HepG2 (cell line): ENCODE data around the gene ABHD17C. TPM values are rescaled to one million over a fixed set of nuclear protein-coding genes. Genes with fewer than 3 reads are reported as not detected.

Source experiments
- KDM2A ChIP-seq: sonication (generic); formaldehyde crosslinking; IDR thresholded peaks from 2 replicates; pipeline ENCODE4 v1.4.0; 2020; ENCODE audit warnings: low read depth, missing genetic modification reagents, borderline replicate concordance
- KMT2A ChIP-seq: sonication (generic); formaldehyde crosslinking; IDR thresholded peaks from 2 replicates; pipeline ENCODE4 v1.4.0; 2020; ENCODE audit warnings: missing genetic modification reagents
- NCOA1 ChIP-seq: sonication (generic); formaldehyde crosslinking; IDR thresholded peaks from 2 replicates; pipeline ENCODE4 v1.9.0; 2021; ENCODE audit warnings: missing genetic modification reagents
- PCBP2 ChIP-seq: fragments of 200-400 bp; formaldehyde crosslinking; optimal IDR thresholded peaks from 2 replicates; pipeline ENCODE3; 2018; ENCODE audit warnings: low read length, low read depth; ENCODE audit not compliant: poor library complexity, severe bottlenecking
- SNRNP70 ChIP-seq: fragments of 200-400 bp; formaldehyde crosslinking; IDR thresholded peaks from 2 replicates; pipeline ENCODE4 v1.6.1; 2017; ENCODE audit warnings: mild to moderate bottlenecking, low read depth, low read length, moderate library complexity
- SP2 ChIP-seq: sonication (generic); formaldehyde crosslinking; IDR thresholded peaks from 2 replicates; pipeline ENCODE4 v1.5.1; 2020; ENCODE audit warnings: mild to moderate bottlenecking, missing genetic modification reagents
- ZNF530 ChIP-seq: sonication (generic); formaldehyde crosslinking; IDR thresholded peaks from 2 replicates; pipeline ENCODE4 v1.5.0; 2020; ENCODE audit warnings: low read depth, mild to moderate bottlenecking, missing genetic modification reagents
- ZNF567 ChIP-seq: sonication (generic); formaldehyde crosslinking; IDR thresholded peaks from 2 replicates; pipeline ENCODE4 v1.8.1; 2023; ENCODE audit warnings: mild to moderate bottlenecking, missing genetic modification reagents, borderline replicate concordance
- polyA plus RNA-seq, 8 experiments: library from polyadenylated mRNA; depleted of rRNA in 3 of 8; stranded (reverse) in 7 of 8; unstranded in 1 of 8; fragments of >200 nt; fragmentation: Illumina TruSeq in 4 of 8; extraction: Trizol in 4 of 8; gene quantifications; 2 replicates each; pipeline versions ENCODE4 v1.2.1 to v1.2.3, GENCODE V29; 2011 to 2016; ENCODE audit warnings: low read depth in 4 of 8, missing spikeins in 1 of 8, mixed read lengths in 1 of 8; ENCODE audit not compliant: insufficient read depth in 1 of 8
- total RNA-seq, 5 experiments: library from RNA; depleted of rRNA; stranded (reverse); fragments of >200 nt; fragmentation: Illumina TruSeq; extraction: Trizol; gene quantifications; 2 replicates each; pipeline ENCODE4 v1.2.3, GENCODE V29; 2016; ENCODE audit warnings: low read depth in 1 of 5
- TF ChIP-seq, protein P1 (sequence below), 2 experiments: sonication (generic) in 1 of 2; formaldehyde crosslinking in 1 of 2; IDR thresholded peaks; 2 replicates each; pipeline versions ENCODE4 v1.4.0 to v1.6.1; 2016 to 2020; ENCODE audit warnings: borderline replicate concordance in 1 of 2, low read depth in 1 of 2, mild to moderate bottlenecking in 1 of 2, missing genetic modification reagents in 1 of 2
- TF ChIP-seq, protein P2 (sequence below): sonication (generic); formaldehyde crosslinking; IDR thresholded peaks from 2 replicates; pipeline ENCODE4 v1.4.0; 2020; ENCODE audit warnings: missing genetic modification reagents

ABHD17C gene
- total and polyA plus RNA-seq, 2 of the 13 experiments (the other 11 are each of a cell fraction or from before 2014, with no cell fraction given) = 2.9 to 3.9 TPM

DNA sequence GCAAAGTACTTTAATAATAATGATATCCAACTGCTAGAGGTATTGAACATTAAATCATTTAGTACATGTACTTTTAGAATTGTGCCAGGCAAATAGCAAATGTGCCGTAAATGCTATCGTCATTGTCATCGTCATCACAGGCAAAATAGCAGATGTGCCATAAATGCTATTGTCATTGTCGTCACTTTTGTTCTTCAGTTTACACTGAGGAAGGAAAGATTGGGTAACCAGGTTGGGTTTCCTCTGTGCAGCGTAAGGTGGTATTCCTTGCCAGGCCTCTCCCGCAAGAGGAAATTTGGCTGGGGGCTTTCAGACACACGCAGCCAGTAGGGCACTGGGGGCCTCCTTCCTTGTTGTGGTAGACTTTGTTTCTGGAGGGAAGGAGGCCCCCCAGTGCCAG is 26.4 kb downstream of the ABHD17C start (continued):
- TF ChIP-seq, protein P1, sequence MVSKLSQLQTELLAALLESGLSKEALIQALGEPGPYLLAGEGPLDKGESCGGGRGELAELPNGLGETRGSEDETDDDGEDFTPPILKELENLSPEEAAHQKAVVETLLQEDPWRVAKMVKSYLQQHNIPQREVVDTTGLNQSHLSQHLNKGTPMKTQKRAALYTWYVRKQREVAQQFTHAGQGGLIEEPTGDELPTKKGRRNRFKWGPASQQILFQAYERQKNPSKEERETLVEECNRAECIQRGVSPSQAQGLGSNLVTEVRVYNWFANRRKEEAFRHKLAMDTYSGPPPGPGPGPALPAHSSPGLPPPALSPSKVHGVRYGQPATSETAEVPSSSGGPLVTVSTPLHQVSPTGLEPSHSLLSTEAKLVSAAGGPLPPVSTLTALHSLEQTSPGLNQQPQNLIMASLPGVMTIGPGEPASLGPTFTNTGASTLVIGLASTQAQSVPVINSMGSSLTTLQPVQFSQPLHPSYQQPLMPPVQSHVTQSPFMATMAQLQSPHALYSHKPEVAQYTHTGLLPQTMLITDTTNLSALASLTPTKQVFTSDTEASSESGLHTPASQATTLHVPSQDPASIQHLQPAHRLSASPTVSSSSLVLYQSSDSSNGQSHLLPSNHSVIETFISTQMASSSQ (IDR thresholded peaks at IDR 0.05; ENCODE audit: low read depth) = no peak
- TF ChIP-seq, protein P1 (CRISPR knock-in tag; IDR thresholded peaks at IDR 0.05; ENCODE audit: borderline replicate concordance) = no peak
- TF ChIP-seq, protein P2, sequence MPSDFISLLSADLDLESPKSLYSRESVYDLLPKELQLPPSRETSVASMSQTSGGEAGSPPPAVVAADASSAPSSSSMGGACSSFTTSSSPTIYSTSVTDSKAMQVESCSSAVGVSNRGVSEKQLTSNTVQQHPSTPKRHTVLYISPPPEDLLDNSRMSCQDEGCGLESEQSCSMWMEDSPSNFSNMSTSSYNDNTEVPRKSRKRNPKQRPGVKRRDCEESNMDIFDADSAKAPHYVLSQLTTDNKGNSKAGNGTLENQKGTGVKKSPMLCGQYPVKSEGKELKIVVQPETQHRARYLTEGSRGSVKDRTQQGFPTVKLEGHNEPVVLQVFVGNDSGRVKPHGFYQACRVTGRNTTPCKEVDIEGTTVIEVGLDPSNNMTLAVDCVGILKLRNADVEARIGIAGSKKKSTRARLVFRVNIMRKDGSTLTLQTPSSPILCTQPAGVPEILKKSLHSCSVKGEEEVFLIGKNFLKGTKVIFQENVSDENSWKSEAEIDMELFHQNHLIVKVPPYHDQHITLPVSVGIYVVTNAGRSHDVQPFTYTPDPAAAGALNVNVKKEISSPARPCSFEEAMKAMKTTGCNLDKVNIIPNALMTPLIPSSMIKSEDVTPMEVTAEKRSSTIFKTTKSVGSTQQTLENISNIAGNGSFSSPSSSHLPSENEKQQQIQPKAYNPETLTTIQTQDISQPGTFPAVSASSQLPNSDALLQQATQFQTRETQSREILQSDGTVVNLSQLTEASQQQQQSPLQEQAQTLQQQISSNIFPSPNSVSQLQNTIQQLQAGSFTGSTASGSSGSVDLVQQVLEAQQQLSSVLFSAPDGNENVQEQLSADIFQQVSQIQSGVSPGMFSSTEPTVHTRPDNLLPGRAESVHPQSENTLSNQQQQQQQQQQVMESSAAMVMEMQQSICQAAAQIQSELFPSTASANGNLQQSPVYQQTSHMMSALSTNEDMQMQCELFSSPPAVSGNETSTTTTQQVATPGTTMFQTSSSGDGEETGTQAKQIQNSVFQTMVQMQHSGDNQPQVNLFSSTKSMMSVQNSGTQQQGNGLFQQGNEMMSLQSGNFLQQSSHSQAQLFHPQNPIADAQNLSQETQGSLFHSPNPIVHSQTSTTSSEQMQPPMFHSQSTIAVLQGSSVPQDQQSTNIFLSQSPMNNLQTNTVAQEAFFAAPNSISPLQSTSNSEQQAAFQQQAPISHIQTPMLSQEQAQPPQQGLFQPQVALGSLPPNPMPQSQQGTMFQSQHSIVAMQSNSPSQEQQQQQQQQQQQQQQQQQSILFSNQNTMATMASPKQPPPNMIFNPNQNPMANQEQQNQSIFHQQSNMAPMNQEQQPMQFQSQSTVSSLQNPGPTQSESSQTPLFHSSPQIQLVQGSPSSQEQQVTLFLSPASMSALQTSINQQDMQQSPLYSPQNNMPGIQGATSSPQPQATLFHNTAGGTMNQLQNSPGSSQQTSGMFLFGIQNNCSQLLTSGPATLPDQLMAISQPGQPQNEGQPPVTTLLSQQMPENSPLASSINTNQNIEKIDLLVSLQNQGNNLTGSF (CRISPR knock-in tag) = no peak
- TF ChIP-seq PCBP2 = no peak
- TF ChIP-seq NCOA1 (CRISPR knock-in tag) = no peak
- TF ChIP-seq SNRNP70 = no peak
- no peak for TF ChIP-seq ZNF567 (CRISPR knock-in tag)
- no peak for TF ChIP-seq SP2 (CRISPR knock-in tag)
- no peak for TF ChIP-seq KMT2A (CRISPR knock-in tag)
- no peak for TF ChIP-seq ZNF530
- no peak for TF ChIP-seq KDM2A (CRISPR knock-in tag)
